H1 (cell line): ENCODE results near the gene KCTD3. TPM values are rescaled to one million over a fixed set of nuclear protein-coding genes. Genes with fewer than 3 reads are reported as not detected.

Experiments used
- CTCF ChIA-PET: fragments of 300-600 bp; sonication (Branson Sonifier 250); formaldehyde crosslinking; loops from one replicate; lab custom pipeline; 2021; ENCODE audit not compliant: partially characterized antibody; lab: Charles Lee
- POLR2A ChIA-PET: fragments of 300-600 bp; sonication (Branson Sonifier 250); formaldehyde crosslinking; loops from one replicate; lab custom pipeline; 2021; ENCODE audit warnings: inconsistent platforms; ENCODE audit not compliant: partially characterized antibody; lab: Charles Lee
- DNase-seq, 2 experiments: peaks; one replicate each; pipeline versions ENCODE4 v3.0.0 to v3.0.0-alpha.2; 2010 to 2022; ENCODE audit warnings: low spot score in 2 of 2, low read depth in 1 of 2, mixed read lengths in 1 of 2
- FAIRE-seq: peaks from 2 replicates; lab custom pipeline; 2011; peaks lifted over from hg19 to GRCh38; lab: Jason Lieb, UNC
- H2AFZ ChIP-seq: 2 replicates; pipeline ENCODE4 v1.8.1; 2012; ENCODE audit warnings: low read length, inconsistent platforms
- H2AK5ac ChIP-seq: 2 replicates; pipeline ENCODE4 v1.6.1; 2013; ENCODE audit warnings: low read depth, low read length
- H2BK120ac ChIP-seq: replicated peaks from 2 replicates; pipeline ENCODE3; 2013; ENCODE audit warnings: low read depth, low read length, inconsistent platforms
- H2BK12ac ChIP-seq: 2 replicates; pipeline ENCODE4 v1.6.1; 2013; ENCODE audit warnings: low read depth, low read length
- H2BK15ac ChIP-seq: 2 replicates; pipeline ENCODE4 v1.6.1; 2013; ENCODE audit warnings: low read length
- H2BK20ac ChIP-seq: 2 replicates; pipeline ENCODE4 v1.6.1; 2013; ENCODE audit warnings: low read length
- H2BK5ac ChIP-seq: 2 replicates; pipeline ENCODE4 v1.6.1; 2013; ENCODE audit warnings: low read depth, low read length
- H3K14ac ChIP-seq: 2 replicates; pipeline ENCODE4 v1.6.1; 2013; ENCODE audit warnings: inconsistent platforms; ENCODE audit not compliant: insufficient read length
- H3K18ac ChIP-seq: 2 replicates; pipeline ENCODE4 v1.6.1; 2013; ENCODE audit warnings: low read length; ENCODE audit errors: extremely low read depth
- H3K23ac ChIP-seq: 2 replicates; pipeline ENCODE4 v1.6.1; 2013; ENCODE audit warnings: inconsistent platforms; ENCODE audit not compliant: insufficient read length
- H3K23me2 ChIP-seq: 2 replicates; pipeline ENCODE4 v1.6.1; 2013; ENCODE audit warnings: low read depth, low read length
- H3K27ac ChIP-seq: 2 replicates; pipeline ENCODE4 v1.6.1; 2011; ENCODE audit warnings: low read depth, low read length, inconsistent platforms
- H3K27me3 ChIP-seq, 4 experiments: replicated peaks in 1 of 4; 1 replicate in 1 of 4; 2 replicates in 3 of 4; pipeline versions ENCODE4 v1.6.1 to v1.8.1; 2011 to 2013; ENCODE audit warnings: low read length in 3 of 4, mild to moderate bottlenecking in 3 of 4, inconsistent platforms in 2 of 4, mixed read lengths in 2 of 4, moderate library complexity in 1 of 4; ENCODE audit not compliant: control insufficient read depth in 3 of 4, insufficient read depth in 3 of 4; ENCODE audit errors: extremely low read depth in 1 of 4
- H3K36me3 ChIP-seq, 4 experiments: 2 replicates each; pipeline versions ENCODE4 v1.6.1 to v1.8.1; 2011 to 2013; ENCODE audit warnings: mild to moderate bottlenecking in 4 of 4, low read length in 3 of 4, moderate library complexity in 2 of 4, control low read depth in 1 of 4, inconsistent platforms in 1 of 4; ENCODE audit not compliant: insufficient read depth in 4 of 4, control insufficient read depth in 2 of 4
- H3K4ac ChIP-seq: replicated peaks from 2 replicates; pipeline ENCODE3; 2013; ENCODE audit warnings: low read length, low read depth, mixed read lengths, inconsistent platforms; ENCODE audit not compliant: insufficient read length
- H3K4me1 ChIP-seq, 4 experiments: replicated peaks in 1 of 4; 1 replicate in 1 of 4; 2 replicates in 3 of 4; pipeline versions ENCODE4 v1.6.1 to v1.8.1; 2011 to 2013; ENCODE audit warnings: low read length in 3 of 4, inconsistent platforms in 2 of 4, mixed read lengths in 1 of 4; ENCODE audit not compliant: insufficient read depth in 4 of 4, control insufficient read depth in 3 of 4
- H3K4me2 ChIP-seq, 2 experiments: 2 replicates each; pipeline versions ENCODE4 v1.6.1 to v1.8.1; 2011 to 2013; ENCODE audit warnings: low read depth in 2 of 2, low read length in 2 of 2, control low read depth in 1 of 2, inconsistent platforms in 1 of 2, mild to moderate bottlenecking in 1 of 2; ENCODE audit not compliant: insufficient read depth in 1 of 2
- H3K4me3 ChIP-seq, 4 experiments: fragments of 200-600, 300-600 bp in 1 of 4; sonication (generic), shearing (Covaris generic), sonication (Bioruptor Twin) in 1 of 4; 2 replicates each; pipeline versions ENCODE4 v1.5.1 to v1.8.1; 2011 to 2016; ENCODE audit warnings: low read length in 4 of 4, low read depth in 3 of 4, control low read depth in 2 of 4, inconsistent platforms in 2 of 4, mild to moderate bottlenecking in 2 of 4, mixed read lengths in 1 of 4, moderate library complexity in 1 of 4; ENCODE audit not compliant: insufficient read depth in 2 of 4; ENCODE audit errors: extremely low read depth in 1 of 4
- H3K56ac ChIP-seq: replicated peaks from 2 replicates; pipeline ENCODE3; 2013; ENCODE audit warnings: low read depth, mild to moderate bottlenecking, mixed read lengths, low read length, inconsistent platforms; ENCODE audit not compliant: insufficient read length
- H3K79me1 ChIP-seq: 2 replicates; pipeline ENCODE4 v1.6.1; 2013; ENCODE audit warnings: low read depth, low read length, control low read depth
- H3K79me2 ChIP-seq, 2 experiments: 2 replicates each; pipeline versions ENCODE4 v1.6.1 to v1.8.1; 2012 to 2013; ENCODE audit warnings: low read length in 2 of 2, mild to moderate bottlenecking in 2 of 2, inconsistent platforms in 1 of 2; ENCODE audit not compliant: insufficient read depth in 2 of 2, control insufficient read depth in 1 of 2
- H3K9ac ChIP-seq, 4 experiments: replicated peaks in 1 of 4; 1 replicate in 1 of 4; 2 replicates in 3 of 4; pipeline versions ENCODE4 v1.6.1 to v1.8.1; 2011 to 2013; ENCODE audit warnings: low read depth in 3 of 4, low read length in 3 of 4, control low read depth in 2 of 4, mild to moderate bottlenecking in 2 of 4, moderate library complexity in 2 of 4, inconsistent platforms in 1 of 4; ENCODE audit errors: extremely low read depth in 1 of 4
- H3K9me3 ChIP-seq, 2 experiments: 2 replicates each; pipeline versions ENCODE4 v1.6.1 to v1.8.1; 2012 to 2013; ENCODE audit warnings: mild to moderate bottlenecking in 2 of 2, moderate library complexity in 2 of 2, control low read depth in 1 of 2, inconsistent platforms in 1 of 2, low read depth in 1 of 2, low read length in 1 of 2, mixed read lengths in 1 of 2; ENCODE audit not compliant: insufficient read depth in 2 of 2
- H4K20me1 ChIP-seq, 2 experiments: replicated peaks in 1 of 2; 2 replicates each; pipeline versions ENCODE3 to v1.8.1; 2011 to 2013; ENCODE audit warnings: inconsistent platforms in 2 of 2, low read length in 2 of 2, mild to moderate bottlenecking in 1 of 2; ENCODE audit not compliant: insufficient read depth in 2 of 2, control insufficient read depth in 1 of 2
- H4K5ac ChIP-seq: 2 replicates; pipeline ENCODE4 v1.6.1; 2013; ENCODE audit warnings: low read length, low read depth, mixed read lengths, inconsistent platforms; ENCODE audit not compliant: insufficient read length
- H4K8ac ChIP-seq: 2 replicates; pipeline ENCODE4 v1.8.0; 2013; ENCODE audit warnings: mild to moderate bottlenecking, moderate library complexity, low read length, inconsistent platforms; ENCODE audit not compliant: insufficient read depth; ENCODE audit errors: extremely low read depth
- H4K91ac ChIP-seq: replicated peaks from 2 replicates; pipeline ENCODE3; 2013; ENCODE audit warnings: low read length, mixed read lengths, inconsistent platforms; ENCODE audit not compliant: insufficient read length
- ATF3 ChIP-seq: IDR thresholded peaks from 2 replicates; pipeline ENCODE4 v1.6.1; 2011; ENCODE audit warnings: low read depth, mild to moderate bottlenecking, low read length; ENCODE audit not compliant: insufficient read depth
- BCL11A ChIP-seq, 2 experiments: IDR thresholded peaks; one replicate each; pipeline ENCODE4 v1.6.1; 2011; ENCODE audit warnings: low read depth in 2 of 2, low read length in 2 of 2, mild to moderate bottlenecking in 2 of 2
- CHD1 ChIP-seq: IDR thresholded peaks from 2 replicates; pipeline ENCODE4 v1.6.1; 2012; ENCODE audit warnings: low read depth, low read length, improper control_type of control experiment
- PHF8 ChIP-seq: fragments of 200-600 bp; sonication (generic); conservative IDR thresholded peaks from 2 replicates; pipeline ENCODE4 v1.7.1; 2012; ENCODE audit warnings: low read depth, mild to moderate bottlenecking, inconsistent platforms, low read length, moderate library complexity
- POLR2AphosphoS5 ChIP-seq: IDR thresholded peaks from 2 replicates; pipeline ENCODE4 v1.6.1; 2011; ENCODE audit warnings: low read depth, low read length
- RFX5 ChIP-seq: IDR thresholded peaks from 2 replicates; pipeline ENCODE4 v1.6.1; 2011; ENCODE audit warnings: low read depth, low read length, improper control_type of control experiment, borderline replicate concordance
- SP2 ChIP-seq: IDR thresholded peaks from 2 replicates; pipeline ENCODE4 v1.6.1; 2012; ENCODE audit warnings: mild to moderate bottlenecking, low read length, inconsistent platforms
- TCF12 ChIP-seq: IDR thresholded peaks from 2 replicates; pipeline ENCODE4 v1.6.1; 2011; ENCODE audit warnings: low read depth, mild to moderate bottlenecking, low read length
- polyA plus RNA-seq, 7 experiments: library from polyadenylated mRNA; depleted of rRNA in 3 of 7; stranded (reverse) in 5 of 7; unstranded in 2 of 7; fragments of >200 nt in 5 of 7; fragments of 200-250 nt in 2 of 7; gene quantifications; 1 replicate in 5 of 7; 2 replicates in 1 of 7; 4 replicates in 1 of 7; pipeline versions ENCODE4 v1.2.1 to v1.2.3, GENCODE V29; 2011 to 2013; ENCODE audit warnings: missing spikeins in 2 of 7, mixed read lengths in 2 of 7
- total RNA-seq: library from RNA; stranded (reverse); fragmentation: NEBNext Ultra II Directional; extraction: Animal tissue kit (Norgen Biotek cat#: 25700); gene quantifications from 2 replicates; pipeline ENCODE4 v1.2.1, GENCODE V29; 2021

The KCTD3 gene
- total and polyA plus RNA-seq, 2 of the 8 experiments (the other 6 are each of a cell fraction or from before 2014, with no cell fraction given), result 43.0 to 55.6 TPM

DNA sequence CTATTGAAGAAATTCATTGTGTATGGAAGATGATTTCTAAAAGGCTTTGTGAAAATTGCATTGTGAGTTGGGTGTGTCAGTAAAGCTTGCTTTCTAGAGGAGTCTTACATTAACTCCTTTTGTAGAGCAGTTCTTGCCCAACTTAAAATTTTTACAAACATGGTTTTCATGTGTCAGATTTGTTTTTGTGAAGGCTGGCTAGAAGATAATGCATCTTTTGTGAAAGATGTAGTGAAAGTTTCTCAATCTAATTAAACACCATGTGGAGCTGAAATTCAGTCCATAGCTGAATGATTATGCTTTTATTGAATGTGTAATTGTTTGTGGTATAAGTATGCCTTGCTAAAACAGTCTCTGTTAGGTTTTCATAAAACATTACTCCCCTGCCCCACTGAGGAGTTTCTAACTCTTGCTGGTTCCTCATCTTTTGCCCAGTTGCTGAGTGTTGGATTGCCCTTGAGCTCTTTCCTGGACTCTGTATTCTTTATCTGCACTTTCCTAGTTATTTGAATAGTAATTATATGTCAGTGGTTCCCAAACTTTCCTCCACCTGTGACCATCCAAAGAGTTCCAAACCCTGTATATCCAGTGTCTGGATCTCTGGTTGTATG lies 38.0 kb downstream of the KCTD3 start:
- H2BK5ac ChIP-seq, result no peak overlapping the region
- FAIRE-seq (no peak), DNase-seq (no peak)
- H3K9me3 ChIP-seq, result no peaks in the 10 kb centered on the region
- no peaks in the 10 kb centered on the region for H3K27me3 ChIP-seq
- no peak overlapping the region for H3K14ac ChIP-seq
- H2AK5ac ChIP-seq, result no peak overlapping the region
- H3K23ac ChIP-seq, result no peak overlapping the region
- H3K4ac ChIP-seq, result no peak overlapping the region
- H4K91ac ChIP-seq, result no peak overlapping the region
- no peaks in the 10 kb centered on the region for H3K79me2 ChIP-seq
- peaks cover 0 to 51% (median 10%) of the 10 kb centered on the region in 4 experiments; a peak in 5 of 8 replicates for H3K36me3 ChIP-seq
- H2BK20ac ChIP-seq, result no peak overlapping the region
- H3K9ac ChIP-seq, result no peak overlapping the region
- H2BK12ac ChIP-seq, result no peak overlapping the region
- no peak overlapping the region for H4K5ac ChIP-seq
- H2BK120ac ChIP-seq, result no peak overlapping the region
- ChIA-PET POLR2A (interaction anchor here (0.7 kb wide), 1 partner anchor 32 kb away, joined by 3 read pairs; no protein-coding TSS in a partner anchor), CTCF (interaction anchor here (0.7 to 1.5 kb wide), 5 partner anchors 14 to 102 kb away, joined by 3 to 4 read pairs (median 3); no protein-coding TSS in a partner anchor)
- peaks cover 0 to 3% (median 1%) of the 10 kb centered on the region in 4 experiments; a peak in 3 of 7 replicates for H3K4me1 ChIP-seq
- H2AFZ ChIP-seq, result no peak overlapping the region
- TF ChIP-seq PHF8 (no peak), TCF12 (no peak), SP2 (no peak), POLR2AphosphoS5 (no peak), BCL11A (IDR thresholded peaks at IDR 0.05; ENCODE audit: low read depth in 2 of 2, low read length in 2 of 2) (no peak), RFX5 (no peak), ATF3 (no peak), CHD1 (no peak)
- H3K4me2 ChIP-seq, result no peak overlapping the region
- H3K4me3 ChIP-seq, result no peak overlapping the region
- H3K27ac ChIP-seq, result no peak overlapping the region
- H4K20me1 ChIP-seq, result no peaks in the 10 kb centered on the region
- H4K8ac ChIP-seq, result no peak overlapping the region
- H3K23me2 ChIP-seq, result no peaks in the 10 kb centered on the region
- H2BK15ac ChIP-seq, result no peak overlapping the region
- H3K18ac ChIP-seq, result no peak overlapping the region
- H3K79me1 ChIP-seq, result no peaks in the 10 kb centered on the region
- H3K56ac ChIP-seq, result no peak overlapping the region
